Measurements from ENCODE around the gene IL18BP. TPM values are rescaled to one million over a fixed set of nuclear protein-coding genes. Genes with fewer than 3 reads are reported as not detected.

Gene IL18BP
- total and polyA plus RNA-seq, 10 of the 15 experiments (the other 5 are each of a cell fraction or from before 2014, with no cell fraction given) = 2.6 to 18.1 (median 10.7) TPM

DNA sequence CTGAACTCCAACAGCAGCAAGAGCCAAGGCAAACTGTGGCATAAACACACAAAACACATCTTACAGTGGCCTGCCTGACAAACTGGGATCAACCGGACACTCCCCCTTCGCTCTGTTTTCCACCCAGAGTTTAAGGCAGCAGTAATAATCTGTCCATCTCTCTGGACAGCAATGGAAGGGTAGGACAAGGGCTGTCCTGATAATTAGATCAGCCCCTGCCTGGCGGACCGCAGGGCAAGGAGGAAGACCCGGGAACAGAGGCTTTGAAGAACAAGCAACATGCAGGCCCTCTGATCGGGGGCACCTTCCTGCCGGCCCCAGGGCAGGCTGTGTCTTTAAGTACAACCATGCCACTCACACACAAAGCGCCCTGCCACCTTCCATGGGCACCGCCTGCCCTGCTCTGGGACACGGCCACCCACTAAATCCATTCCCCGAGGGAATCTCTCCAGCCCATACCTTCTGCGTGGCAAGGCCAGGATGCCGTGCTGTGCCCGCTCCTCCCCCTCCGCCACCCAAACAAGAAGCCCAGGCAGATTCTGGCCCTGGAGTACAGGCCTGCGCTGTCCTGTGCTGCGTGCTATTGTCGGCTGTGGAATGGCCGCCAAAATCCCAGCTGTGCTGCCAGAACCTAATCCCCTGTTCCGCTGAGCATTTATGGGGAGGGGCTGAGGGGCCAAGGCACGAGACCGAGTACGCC is 42.8 kb downstream of the IL18BP start (continued):
- no peak for TF ChIP-seq MYB (IDR thresholded peaks at IDR 0.05; ENCODE audit: borderline replicate concordance, low read depth, low read length)
- TF ChIP-seq JUNB (IDR thresholded peaks at IDR 0.05) = no peak
- TF ChIP-seq RBBP5 (conservative IDR thresholded peaks at IDR 0.05) = no peak
- no peak for TF ChIP-seq CBX5 (IDR thresholded peaks at IDR 0.05; ENCODE audit: low read depth)
- no peak for TF ChIP-seq EP300 (IDR thresholded peaks at IDR 0.05; ENCODE audit: borderline replicate concordance in 1 of 2, control insufficient read depth in 1 of 2, low read depth in 2 of 2, low read length in 2 of 2)
- no peak for TF ChIP-seq HCFC1 (IDR thresholded peaks at IDR 0.05; ENCODE audit: low read length)
- TF ChIP-seq, protein P1, sequence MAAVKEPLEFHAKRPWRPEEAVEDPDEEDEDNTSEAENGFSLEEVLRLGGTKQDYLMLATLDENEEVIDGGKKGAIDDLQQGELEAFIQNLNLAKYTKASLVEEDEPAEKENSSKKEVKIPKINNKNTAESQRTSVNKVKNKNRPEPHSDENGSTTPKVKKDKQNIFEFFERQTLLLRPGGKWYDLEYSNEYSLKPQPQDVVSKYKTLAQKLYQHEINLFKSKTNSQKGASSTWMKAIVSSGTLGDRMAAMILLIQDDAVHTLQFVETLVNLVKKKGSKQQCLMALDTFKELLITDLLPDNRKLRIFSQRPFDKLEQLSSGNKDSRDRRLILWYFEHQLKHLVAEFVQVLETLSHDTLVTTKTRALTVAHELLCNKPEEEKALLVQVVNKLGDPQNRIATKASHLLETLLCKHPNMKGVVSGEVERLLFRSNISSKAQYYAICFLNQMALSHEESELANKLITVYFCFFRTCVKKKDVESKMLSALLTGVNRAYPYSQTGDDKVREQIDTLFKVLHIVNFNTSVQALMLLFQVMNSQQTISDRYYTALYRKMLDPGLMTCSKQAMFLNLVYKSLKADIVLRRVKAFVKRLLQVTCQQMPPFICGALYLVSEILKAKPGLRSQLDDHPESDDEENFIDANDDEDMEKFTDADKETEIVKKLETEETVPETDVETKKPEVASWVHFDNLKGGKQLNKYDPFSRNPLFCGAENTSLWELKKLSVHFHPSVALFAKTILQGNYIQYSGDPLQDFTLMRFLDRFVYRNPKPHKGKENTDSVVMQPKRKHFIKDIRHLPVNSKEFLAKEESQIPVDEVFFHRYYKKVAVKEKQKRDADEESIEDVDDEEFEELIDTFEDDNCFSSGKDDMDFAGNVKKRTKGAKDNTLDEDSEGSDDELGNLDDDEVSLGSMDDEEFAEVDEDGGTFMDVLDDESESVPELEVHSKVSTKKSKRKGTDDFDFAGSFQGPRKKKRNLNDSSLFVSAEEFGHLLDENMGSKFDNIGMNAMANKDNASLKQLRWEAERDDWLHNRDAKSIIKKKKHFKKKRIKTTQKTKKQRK (IDR thresholded peaks at IDR 0.05; ENCODE audit: low read depth, low read length) = no peak
- no peak for TF ChIP-seq SUPT20H (IDR thresholded peaks at IDR 0.05; ENCODE audit: borderline replicate concordance, control insufficient read depth, low read depth, low read length)
- no peak for TF ChIP-seq BMI1 (IDR thresholded peaks at IDR 0.05; ENCODE audit: borderline replicate concordance)
- TF ChIP-seq ESRRA (IDR thresholded peaks at IDR 0.05; ENCODE audit: low read length) = no peak
- no peak for TF ChIP-seq ZNF622 (IDR thresholded peaks at IDR 0.05)
- TF ChIP-seq, protein P2, sequence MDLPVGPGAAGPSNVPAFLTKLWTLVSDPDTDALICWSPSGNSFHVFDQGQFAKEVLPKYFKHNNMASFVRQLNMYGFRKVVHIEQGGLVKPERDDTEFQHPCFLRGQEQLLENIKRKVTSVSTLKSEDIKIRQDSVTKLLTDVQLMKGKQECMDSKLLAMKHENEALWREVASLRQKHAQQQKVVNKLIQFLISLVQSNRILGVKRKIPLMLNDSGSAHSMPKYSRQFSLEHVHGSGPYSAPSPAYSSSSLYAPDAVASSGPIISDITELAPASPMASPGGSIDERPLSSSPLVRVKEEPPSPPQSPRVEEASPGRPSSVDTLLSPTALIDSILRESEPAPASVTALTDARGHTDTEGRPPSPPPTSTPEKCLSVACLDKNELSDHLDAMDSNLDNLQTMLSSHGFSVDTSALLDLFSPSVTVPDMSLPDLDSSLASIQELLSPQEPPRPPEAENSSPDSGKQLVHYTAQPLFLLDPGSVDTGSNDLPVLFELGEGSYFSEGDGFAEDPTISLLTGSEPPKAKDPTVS (IDR thresholded peaks at IDR 0.05; ENCODE audit: low read depth, low read length) = no peak
- no peak for TF ChIP-seq KAT2A (conservative IDR thresholded peaks at IDR 0.05; ENCODE audit: control insufficient read depth, low read depth, low read length)
- TF ChIP-seq TCF7 (IDR thresholded peaks at IDR 0.05; ENCODE audit: borderline replicate concordance) = no peak
- no peak for TF ChIP-seq SREBF2 (IDR thresholded peaks at IDR 0.05; ENCODE audit: low read length)
- TF ChIP-seq, protein P3, sequence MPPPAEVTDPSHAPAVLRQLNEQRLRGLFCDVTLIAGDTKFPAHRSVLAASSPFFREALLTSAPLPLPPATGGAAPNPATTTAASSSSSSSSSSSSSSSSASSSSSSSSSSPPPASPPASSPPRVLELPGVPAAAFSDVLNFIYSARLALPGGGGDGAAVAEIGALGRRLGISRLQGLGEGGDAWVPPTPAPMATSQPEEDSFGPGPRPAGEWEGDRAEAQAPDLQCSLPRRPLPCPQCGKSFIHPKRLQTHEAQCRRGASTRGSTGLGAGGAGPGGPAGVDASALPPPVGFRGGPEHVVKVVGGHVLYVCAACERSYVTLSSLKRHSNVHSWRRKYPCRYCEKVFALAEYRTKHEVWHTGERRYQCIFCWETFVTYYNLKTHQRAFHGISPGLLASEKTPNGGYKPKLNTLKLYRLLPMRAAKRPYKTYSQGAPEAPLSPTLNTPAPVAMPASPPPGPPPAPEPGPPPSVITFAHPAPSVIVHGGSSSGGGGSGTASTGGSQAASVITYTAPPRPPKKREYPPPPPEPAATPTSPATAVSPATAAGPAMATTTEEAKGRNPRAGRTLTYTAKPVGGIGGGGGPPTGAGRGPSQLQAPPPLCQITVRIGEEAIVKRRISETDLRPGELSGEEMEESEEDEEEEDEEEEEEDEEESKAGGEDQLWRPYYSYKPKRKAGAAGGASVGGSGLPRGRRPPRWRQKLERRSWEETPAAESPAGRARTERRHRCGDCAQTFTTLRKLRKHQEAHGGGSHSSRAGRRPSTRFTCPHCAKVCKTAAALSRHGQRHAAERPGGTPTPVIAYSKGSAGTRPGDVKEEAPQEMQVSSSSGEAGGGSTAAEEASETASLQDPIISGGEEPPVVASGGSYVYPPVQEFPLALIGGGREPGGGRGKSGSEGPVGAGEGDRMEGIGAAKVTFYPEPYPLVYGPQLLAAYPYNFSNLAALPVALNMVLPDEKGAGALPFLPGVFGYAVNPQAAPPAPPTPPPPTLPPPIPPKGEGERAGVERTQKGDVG (CRISPR knock-in tag; IDR thresholded peaks at IDR 0.05) = no peak
- TF ChIP-seq GATAD2B (conservative IDR thresholded peaks at IDR 0.05; ENCODE audit: low read depth) = no peak
- TF ChIP-seq ZZZ3 (IDR thresholded peaks at IDR 0.05; ENCODE audit: control insufficient read depth, insufficient read length, low read depth) = no peak
- TF ChIP-seq, protein P4, sequence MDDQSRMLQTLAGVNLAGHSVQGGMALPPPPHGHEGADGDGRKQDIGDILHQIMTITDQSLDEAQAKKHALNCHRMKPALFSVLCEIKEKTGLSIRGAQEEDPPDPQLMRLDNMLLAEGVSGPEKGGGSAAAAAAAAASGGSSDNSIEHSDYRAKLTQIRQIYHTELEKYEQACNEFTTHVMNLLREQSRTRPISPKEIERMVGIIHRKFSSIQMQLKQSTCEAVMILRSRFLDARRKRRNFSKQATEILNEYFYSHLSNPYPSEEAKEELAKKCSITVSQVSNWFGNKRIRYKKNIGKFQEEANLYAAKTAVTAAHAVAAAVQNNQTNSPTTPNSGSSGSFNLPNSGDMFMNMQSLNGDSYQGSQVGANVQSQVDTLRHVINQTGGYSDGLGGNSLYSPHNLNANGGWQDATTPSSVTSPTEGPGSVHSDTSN (IDR thresholded peaks at IDR 0.05; ENCODE audit: insufficient replicate concordance, low read depth, low read length) = no peak
- TF ChIP-seq NR2C1 (IDR thresholded peaks at IDR 0.05) = no peak

Data from GM12878 (cell line).